Measurements from ENCODE around the gene EPN1.

- TF ChIP-seq POLR2A (IDR thresholded peaks at IDR 0.05) (no peak), CTCF (IDR thresholded peaks at IDR 0.05) (no peak)
Measured at GRCh38 chr19:55688422-55689218, 13.6 kb downstream of the EPN1 start.
